HG03159 (cell line): Measurements from ENCODE around the gene DNAH17.

Experiments
- ATAC-seq: cut with Tn5 transposase; IDR thresholded peaks from one replicate; pipeline ENCODE4 v1.9.1; 2021; ENCODE audit warnings: mild to moderate bottlenecking, moderate library complexity; ENCODE audit not compliant: unreplicated experiment

DNAH17 gene

DNA sequence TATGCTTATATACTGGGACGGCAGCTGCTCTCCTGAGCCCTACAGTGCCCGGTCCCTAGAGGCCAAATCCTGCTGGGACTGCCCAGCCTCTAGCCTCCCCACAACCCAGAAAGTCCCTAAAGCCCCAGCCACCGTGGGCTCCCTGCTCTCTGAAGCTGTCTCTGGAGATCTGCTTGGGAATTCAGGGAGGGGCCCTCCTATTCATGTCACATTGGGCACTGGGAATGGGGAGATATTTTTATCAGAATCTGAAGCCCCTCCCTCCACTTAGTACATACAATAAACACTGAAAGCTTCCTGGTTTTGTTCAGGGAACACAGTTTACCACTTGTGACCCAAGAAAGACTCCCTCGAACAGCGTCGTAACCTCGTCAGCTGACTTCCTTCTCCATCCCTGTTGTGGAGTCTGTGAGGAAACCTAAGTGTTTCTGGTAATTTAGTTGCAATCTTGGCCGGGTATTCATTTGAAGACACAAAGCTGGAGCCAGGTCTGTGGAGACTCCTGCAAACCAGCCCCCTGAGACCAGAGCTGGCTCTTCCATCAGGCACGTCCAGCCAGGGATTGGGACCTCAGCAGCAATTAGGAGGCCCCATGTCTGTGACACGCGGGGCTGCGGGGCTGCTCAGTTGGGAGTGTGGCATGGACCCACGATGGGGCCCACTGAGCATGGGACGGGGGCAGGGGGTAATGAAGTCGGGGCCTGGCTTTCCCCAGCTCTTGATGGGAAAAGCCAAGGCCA lies 160.2 kb downstream of the DNAH17 start:
- ATAC-seq = no peak

DNA sequence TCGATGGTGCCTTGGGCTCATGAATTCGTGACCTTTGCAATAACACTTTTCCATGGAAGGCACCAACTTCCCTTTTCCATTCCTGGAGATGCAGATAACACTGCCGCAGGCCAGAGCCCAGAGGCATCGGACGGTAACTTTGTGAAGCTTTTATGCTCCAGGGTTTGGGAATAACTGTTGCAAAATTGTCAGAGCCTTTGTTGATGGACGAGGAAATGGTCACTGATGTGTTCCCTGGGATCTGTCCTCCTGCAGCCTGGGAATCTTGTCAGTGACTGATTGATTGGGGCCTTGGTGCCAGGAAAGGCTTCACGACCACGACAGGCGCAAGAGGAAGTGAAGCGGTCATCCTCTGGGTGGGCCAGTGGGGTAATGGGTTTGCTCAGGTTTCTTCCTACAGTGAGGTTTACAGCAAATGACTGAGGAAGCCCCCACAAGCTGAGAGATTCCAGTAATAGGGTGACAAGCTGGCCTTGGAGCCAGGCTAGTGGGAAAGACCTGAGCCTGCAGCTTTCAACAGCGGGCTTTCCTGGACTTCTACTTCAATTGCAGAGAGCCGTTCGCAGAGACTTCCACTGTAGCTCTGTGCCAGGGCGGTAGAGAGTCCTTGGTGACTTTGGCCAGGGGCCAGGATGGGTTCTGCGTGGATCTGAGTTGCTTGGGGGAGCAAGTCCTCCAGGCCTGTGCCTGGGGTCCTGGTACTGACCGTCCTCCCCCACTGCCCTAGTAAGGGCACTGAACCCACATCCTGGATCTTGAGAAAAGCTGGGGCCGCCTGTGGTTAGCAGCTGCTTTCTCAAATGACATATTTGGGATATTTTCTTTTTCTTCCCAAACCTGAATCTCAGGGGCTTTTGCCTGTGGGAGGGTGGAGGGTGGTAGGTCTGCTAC lies 161.1 kb downstream of the DNAH17 start:
- no peak for ATAC-seq

DNA sequence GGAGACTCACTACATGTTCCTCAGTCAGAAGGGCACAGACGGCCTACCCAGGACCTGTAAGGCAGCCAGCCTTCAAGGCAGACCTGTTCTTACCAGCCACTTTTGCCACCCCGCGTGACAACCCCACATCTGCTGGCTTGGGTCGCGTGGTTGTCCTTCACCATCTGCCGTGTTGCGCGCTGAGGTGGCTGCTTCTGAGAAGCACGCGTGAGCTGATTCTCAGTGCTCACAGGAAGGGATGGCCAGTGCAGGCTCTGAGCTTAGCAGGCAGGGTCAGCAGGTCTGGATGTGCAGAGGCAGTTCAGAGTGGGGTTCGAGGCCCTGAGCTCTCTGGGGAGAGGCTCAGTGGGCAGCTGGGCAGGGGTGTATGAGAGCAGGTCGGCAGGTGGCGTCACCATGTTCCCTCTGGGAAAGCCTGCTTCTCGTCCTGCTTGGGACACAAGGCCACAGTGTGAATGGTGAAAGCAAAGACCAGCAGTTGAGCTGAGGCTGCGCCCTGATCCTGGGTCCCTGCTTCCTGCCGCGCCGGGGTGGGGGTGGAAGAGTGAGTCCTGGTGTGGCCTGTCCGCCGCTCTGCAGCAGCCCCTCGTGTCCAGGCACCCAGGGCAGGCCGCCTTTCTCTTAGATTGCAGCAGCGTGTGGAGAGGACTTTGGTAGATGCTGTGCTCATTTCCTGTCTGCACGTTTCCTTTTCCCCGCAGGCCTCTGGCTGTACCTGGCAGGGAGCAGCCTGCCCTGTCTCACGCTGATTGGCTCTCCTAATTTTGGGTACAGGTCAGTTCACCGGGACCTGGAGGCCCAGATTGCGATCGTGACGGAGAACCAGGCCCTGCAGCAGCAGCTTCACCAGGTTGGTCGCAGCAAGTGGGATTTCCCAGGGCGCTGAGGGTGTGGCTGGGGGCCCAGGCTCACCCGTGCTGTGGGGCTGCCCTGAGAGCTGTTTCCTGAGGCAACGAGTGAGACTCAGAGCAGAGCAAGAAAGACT lies 162.7 kb downstream of the DNAH17 start:
- ATAC-seq = no peak

DNA sequence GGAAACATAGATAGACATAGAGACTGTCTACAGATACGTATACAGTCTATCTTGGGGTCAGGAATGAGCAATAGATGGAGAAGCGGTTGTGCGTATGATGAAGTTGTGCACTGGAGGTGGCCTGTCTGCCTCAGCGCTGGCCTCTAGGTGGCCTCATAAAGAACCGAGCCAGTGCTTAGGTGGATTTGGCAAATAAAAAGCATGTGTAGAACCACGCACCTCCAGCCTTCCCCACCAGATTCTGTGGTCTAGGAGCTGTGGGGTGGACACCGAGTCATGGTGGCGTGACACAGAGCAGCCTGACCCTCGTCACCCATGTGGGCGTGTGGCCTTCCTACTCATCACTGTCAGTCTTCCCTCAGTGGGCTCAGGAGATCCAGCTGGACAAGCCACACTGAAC lies 164.8 kb downstream of the DNAH17 start:
- no peak for ATAC-seq

DNA sequence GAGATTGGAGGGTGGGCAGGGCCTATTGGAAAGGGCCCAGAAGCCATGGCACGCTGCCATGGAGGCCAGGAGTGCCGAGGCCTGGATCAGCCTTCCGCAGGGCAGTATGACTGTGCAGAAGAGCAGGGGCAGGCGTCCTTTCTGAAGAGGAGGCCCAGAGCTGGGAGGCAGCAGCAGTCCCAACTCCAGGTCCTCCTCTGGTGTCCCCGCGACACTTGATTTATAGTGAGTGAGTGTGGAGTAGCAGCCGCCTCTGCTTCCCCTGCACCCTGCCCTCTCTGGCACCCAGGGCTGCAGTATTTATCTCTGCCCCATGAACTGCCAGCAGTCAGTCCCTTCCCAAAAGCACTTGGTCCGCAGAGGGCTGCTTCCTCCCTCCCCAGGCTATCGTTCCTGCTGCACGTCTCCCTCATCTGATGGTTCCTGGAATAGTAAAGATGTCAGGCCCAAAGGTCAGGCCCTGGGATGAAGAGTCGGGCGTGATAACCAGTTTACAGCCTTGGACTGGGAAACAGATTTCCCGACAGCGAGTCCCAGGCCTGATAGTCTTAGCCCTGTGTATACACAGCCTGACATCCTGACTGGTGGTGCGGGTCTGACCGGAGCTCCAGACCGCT lies 165.8 kb downstream of the DNAH17 start:
- ATAC-seq = no peak

DNA sequence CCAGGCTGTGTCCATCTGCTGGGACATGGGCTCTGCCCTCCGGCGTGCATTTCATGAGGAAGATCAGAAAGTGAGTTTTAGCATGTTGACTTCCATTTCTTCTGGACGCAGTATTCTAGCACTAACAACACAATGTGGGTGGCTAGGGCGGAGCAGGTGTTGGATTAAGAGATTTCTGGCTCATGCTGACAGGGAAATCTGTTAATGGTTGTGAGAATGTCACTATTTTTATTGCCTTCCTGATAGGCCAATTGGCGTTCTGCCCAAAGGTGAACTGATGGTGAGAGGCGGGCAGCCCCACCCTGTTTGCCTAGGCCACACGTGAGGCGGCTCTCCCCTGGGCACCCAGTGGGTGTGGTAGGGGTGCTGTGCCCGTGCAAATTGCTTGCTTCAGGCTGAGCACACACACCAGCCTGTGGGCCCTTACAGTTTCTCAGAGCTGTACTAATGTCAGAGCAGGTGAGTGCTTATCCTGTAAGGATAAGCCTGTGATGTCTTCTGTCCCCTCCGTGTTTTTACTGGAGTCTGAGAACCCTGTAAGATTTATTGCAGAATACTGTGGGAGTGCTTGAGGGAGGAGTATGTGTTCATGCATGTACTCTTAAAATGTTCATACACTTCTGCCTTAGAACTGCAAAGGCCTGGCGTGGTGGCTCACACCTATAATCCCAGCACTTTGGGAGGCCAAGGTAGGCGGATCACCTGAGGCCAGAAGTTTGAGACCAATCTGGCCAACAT lies 167.8 kb downstream of the DNAH17 start:
- ATAC-seq = no peak

DNA sequence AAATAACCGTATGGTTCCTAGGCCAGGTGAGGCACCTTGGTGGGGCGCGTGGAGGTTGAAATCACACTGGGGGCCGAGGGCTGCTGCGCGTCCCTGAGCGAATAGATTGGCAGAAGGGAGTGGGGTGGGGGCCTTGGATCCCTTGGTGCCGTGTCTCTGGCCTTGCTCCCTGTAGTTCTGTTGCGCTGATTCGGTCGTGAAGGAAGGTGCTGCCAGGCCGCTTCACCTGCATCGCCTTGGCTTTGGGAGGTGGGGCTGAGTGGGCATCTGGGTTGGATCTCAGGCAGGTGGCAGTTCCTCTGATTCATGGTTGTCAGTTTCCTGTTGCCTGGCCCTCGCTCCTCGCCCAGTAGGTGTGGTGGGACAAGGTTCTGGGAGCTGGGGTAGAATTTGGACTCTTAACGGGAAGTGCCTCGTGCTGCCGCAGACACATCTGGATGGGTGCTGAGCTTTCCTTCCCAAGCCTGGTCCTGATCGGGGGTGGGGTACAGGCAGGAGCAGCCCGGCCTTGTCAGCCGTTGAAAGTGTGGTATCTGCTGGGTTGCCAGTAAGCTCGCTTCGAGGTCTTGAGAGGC lies 168.6 kb downstream of the DNAH17 start:
- no peak for ATAC-seq

DNA sequence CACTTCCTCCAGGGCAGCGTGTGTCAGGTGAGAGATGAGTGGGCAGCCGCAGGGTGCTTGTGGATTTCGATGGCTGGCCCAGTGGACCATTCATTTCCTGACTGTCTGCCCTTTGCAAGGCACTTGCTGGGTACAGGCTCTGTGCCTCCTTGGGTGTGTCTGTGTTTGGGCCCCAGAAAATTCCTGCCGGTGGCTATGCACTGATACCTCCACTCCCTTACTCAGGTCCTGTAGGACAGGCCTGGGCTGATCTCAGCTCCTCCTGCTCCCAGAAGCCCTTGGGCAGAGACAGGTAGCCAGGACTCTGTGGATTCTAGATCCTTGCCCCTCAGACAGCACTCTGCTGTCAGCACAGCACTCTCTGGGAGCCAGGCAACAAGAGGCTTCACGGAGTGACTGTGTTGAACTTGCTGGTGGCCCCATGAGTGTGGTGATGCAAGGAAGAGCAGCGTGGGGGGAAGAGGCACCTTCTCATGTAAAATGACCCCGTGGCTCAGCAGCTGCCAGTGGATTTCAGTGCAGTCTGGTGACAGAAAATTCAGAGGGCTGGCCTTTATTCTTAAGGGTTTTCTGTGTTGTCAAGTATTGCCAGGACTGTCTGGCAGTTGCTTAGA lies 169.7 kb downstream of the DNAH17 start:
- ATAC-seq = no peak

DNA sequence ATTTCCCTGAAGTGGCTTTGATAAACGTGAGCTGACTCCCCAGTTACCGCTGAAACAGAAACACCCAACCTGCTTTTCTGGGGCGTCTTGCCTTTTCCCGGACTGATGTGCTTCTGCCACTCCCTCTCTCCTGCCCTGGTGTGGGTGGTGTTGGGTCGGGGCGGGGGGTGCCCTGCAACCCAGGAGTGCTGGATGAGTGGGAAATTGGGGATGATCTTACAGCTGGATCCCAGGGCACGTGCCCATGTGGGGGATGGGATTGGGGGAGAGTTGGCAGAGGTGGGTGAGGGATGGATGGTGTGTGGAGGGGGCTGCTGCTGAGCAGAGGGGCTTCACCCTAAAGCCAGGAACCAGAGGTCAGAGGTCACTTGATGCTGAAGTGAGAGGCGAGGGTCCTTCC lies 170.3 kb downstream of the DNAH17 start:
- no peak for ATAC-seq

DNA sequence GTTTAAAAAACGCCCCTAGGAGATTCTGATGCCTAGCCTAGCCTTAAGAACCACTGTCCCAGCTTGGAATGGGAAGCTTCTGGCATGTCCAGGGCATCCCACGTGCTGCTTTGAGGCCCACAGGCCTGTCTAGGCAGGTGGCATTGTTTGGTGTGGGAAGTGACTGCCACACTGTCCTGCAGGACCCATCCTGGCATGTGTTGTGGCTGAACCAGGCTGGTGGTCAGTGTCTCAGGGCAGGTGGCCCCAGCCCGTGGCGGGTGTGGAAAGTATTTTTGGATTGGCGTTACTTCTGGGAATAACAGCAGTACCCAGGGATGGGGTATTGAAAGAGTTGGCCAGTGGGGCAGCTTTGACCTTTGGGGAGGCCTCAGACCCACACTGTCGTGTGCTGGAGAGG lies 170.8 kb downstream of the DNAH17 start:
- no peak for ATAC-seq

DNA sequence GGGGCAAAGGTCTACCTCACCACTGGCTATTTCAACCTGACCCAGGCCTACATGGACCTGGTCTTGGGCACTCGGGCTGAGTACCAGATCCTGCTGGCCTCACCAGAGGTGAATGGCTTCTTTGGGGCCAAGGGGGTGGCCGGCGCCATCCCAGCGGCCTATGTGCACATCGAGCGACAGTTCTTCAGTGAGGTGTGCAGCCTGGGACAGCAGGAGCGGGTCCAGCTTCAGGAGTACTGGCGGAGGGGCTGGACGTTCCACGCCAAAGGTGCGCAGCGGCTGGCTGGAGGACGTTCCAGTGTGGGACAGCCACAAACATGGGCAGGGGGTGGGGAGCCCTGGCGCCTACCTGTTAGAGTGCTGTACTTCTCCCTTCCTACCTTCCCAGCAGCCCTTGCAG lies 173.4 kb downstream of the DNAH17 start:
- no peak for ATAC-seq

DNA sequence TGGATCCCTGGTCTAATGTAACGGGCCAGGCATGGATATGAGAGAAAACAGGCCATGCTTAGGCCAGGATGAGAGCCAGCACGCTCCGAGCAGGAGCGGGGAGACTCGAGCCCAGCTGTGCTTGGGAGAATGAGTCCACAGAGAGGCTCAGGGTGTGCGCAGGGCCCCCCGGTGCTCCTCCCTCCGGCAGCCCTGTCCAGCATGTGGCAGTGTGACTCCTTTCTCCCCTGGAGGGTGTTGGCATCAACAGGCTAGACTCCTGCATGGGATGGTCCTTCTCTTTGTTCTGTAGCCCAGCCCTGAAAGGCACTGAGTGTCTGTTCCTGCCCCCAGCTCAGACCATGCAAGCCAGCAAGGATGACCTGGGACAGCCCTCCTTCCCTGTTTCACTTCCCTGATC lies 175.3 kb downstream of the DNAH17 start:
- no peak for ATAC-seq

DNA sequence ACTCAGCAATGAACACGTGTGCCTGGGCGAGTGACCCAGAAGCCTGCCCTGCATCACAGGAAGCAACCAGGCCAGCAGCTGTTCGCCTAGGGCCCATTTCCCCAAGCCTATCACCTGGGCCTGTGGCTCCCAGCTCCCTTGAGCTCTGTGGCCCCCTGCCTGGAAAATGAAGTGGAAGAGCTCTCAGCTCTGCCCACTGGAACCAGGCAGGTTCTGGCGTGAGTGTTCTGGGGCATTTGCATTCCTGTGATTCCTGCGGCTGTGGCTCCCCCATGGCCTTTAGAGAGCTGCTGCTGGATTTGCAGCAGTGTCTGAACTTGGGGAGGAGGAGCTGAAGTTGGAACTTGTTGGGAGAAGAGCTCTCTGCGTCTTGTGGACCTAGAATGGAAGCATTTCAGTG lies 175.9 kb downstream of the DNAH17 start:
- ATAC-seq = no peak

DNA sequence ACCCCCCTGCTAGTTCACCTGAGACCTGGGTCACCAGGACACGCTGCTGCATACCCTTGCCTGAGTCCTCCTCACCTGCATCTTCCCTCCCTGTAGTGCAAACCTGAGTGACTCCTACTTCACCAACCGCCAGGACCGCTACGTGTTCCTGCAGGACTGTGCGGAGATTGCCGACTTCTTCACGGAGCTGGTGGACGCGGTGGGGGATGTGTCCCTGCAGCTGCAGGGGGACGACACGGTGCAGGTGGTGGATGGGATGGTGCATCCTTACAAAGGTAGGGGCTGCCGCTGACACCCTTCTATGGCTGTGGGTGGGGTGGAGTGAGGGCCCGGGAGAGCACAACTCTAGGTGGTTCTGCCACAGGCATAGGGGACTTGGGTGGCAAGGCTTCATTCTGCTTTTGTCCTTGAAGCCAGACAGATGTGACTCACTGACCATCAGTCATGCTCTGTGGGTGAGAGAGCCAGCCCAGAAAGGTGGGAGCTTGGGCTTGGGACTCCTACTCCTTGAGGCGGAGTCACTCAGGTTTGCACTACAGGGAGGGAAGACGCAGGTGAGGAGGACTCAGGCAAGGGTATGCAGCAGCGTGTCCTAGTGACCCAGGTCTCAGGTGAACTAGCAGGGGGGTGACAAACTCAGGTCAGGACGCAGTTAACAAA lies 176.5 kb downstream of the DNAH17 start:
- ATAC-seq = no peak

DNA sequence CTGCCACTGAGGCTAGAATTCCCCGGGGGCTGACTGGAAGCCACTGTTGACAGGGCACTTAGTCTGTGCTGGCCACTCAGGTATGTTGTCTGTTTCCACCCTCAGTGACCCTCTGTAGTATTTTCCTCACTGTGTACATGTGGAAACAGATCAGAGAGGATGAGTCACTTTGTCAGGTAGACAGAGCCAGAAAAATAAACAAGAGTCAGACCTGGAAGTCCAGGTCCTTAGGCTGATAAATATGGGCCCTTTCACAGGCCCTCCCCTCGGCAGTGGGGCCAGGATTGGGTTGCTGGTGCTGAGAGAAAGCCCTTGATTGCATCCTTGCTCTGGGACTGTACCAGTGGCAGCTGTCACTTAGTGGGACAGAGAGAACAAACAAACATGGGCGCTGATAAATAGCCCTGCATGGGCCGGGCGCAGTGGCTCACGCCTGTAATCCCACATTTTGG lies 177.5 kb downstream of the DNAH17 start:
- ATAC-seq = no peak

DNA sequence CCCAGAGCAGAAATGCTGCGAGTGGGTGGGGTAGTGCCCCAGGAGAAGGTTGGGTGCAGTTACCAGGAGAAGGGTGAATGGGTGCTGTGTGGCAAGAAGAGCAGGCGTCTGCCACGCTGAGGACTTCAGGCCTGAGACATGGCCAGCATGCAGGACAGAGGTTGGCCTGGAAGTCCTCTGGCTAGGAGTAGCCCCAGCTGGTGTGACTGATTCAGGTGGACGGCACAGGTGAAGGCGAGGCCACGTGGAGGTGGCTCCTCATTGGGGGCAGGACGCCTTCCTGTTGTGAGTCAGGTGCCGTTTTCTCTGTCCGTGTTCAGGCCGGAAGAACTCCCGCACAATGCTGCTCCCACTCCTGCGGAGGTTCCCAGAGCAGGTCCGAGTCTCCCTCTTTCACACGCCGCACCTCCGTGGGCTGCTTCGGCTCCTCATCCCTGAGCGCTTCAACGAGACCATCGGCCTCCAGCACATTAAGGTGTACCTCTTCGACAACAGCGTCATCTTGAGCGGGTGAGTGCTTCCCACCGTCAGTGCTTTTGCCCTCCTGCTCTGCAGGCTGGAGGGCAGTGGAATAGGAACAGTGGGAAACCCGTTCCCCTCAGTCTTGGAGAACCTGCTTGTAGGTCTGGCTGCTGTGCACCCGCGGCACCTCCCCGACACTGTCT lies 178.0 kb downstream of the DNAH17 start:
- ATAC-seq = no peak

DNA sequence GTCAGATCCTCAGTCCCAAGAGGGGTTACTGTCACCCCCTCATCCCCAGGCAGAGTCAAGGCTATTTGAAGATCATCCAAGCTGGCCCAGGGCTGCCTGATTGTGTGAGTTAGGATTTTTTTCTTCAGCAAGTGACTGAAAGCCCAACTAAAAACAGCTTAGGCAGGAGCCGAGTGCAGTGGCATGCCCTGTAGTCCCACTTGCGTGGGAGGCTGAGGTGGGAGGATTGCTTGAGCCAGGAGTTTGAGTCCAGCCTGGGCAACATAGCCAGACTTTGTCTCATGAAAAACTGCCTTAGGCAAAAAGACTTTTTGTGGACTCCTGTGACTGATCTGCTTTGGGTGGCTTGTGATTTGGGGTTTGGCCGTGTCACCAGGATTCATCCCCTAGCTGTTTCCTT lies 178.8 kb downstream of the DNAH17 start:
- ATAC-seq = no peak

DNA sequence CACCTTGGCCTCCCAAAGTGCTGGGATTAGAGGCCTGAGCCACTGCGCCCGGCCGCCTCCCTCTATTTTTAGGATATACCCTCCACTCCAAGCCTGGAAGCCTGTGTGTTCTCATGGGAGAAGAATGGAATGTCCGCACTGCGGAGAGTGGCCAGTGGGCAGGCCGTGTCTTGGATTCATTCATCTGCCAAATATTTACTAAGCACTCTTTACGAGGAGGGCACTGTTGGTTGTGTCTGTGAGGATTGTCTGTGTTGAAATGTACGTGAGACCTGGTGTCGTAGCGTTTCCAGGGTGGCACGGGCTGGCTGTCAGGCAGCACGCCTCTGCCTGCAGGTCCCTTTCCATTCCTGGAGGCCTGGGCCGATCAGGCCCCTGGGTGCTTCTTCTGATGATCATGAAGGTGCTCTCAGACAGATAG lies 179.5 kb downstream of the DNAH17 start:
- no peak for ATAC-seq
